H1 (cell line): ENCODE results near the gene EEF1G. TPM values are rescaled to one million over a fixed set of nuclear protein-coding genes. Genes with fewer than 3 reads are reported as not detected.

ENCODE experiments used
- CTCF ChIA-PET: fragments of 300-600 bp; sonication (Branson Sonifier 250); formaldehyde crosslinking; loops from one replicate; lab custom pipeline; 2021; ENCODE audit not compliant: partially characterized antibody; lab: Charles Lee
- POLR2A ChIA-PET: fragments of 300-600 bp; sonication (Branson Sonifier 250); formaldehyde crosslinking; loops from one replicate; lab custom pipeline; 2021; ENCODE audit warnings: inconsistent platforms; ENCODE audit not compliant: partially characterized antibody; lab: Charles Lee
- DNase-seq, 2 experiments: peaks; one replicate each; pipeline versions ENCODE4 v3.0.0 to v3.0.0-alpha.2; 2010 to 2022; ENCODE audit warnings: low spot score in 2 of 2, low read depth in 1 of 2, mixed read lengths in 1 of 2
- FAIRE-seq: peaks from 2 replicates; lab custom pipeline; 2011; peaks lifted over from hg19 to GRCh38; lab: Jason Lieb, UNC
- H2AFZ ChIP-seq: 2 replicates; pipeline ENCODE4 v1.8.1; 2012; ENCODE audit warnings: low read length, inconsistent platforms
- H2AK5ac ChIP-seq: 2 replicates; pipeline ENCODE4 v1.6.1; 2013; ENCODE audit warnings: low read depth, low read length
- H2BK120ac ChIP-seq: replicated peaks from 2 replicates; pipeline ENCODE3; 2013; ENCODE audit warnings: low read depth, low read length, inconsistent platforms
- H2BK12ac ChIP-seq: 2 replicates; pipeline ENCODE4 v1.6.1; 2013; ENCODE audit warnings: low read depth, low read length
- H2BK15ac ChIP-seq: 2 replicates; pipeline ENCODE4 v1.6.1; 2013; ENCODE audit warnings: low read length
- H2BK20ac ChIP-seq: 2 replicates; pipeline ENCODE4 v1.6.1; 2013; ENCODE audit warnings: low read length
- H2BK5ac ChIP-seq: 2 replicates; pipeline ENCODE4 v1.6.1; 2013; ENCODE audit warnings: low read depth, low read length
- H3K14ac ChIP-seq: 2 replicates; pipeline ENCODE4 v1.6.1; 2013; ENCODE audit warnings: inconsistent platforms; ENCODE audit not compliant: insufficient read length
- H3K18ac ChIP-seq: 2 replicates; pipeline ENCODE4 v1.6.1; 2013; ENCODE audit warnings: low read length; ENCODE audit errors: extremely low read depth
- H3K23ac ChIP-seq: 2 replicates; pipeline ENCODE4 v1.6.1; 2013; ENCODE audit warnings: inconsistent platforms; ENCODE audit not compliant: insufficient read length
- H3K23me2 ChIP-seq: 2 replicates; pipeline ENCODE4 v1.6.1; 2013; ENCODE audit warnings: low read depth, low read length
- H3K27ac ChIP-seq: 2 replicates; pipeline ENCODE4 v1.6.1; 2011; ENCODE audit warnings: low read depth, low read length, inconsistent platforms
- H3K27me3 ChIP-seq, 4 experiments: replicated peaks in 1 of 4; 1 replicate in 1 of 4; 2 replicates in 3 of 4; pipeline versions ENCODE4 v1.6.1 to v1.8.1; 2011 to 2013; ENCODE audit warnings: low read length in 3 of 4, mild to moderate bottlenecking in 3 of 4, inconsistent platforms in 2 of 4, mixed read lengths in 2 of 4, moderate library complexity in 1 of 4; ENCODE audit not compliant: control insufficient read depth in 3 of 4, insufficient read depth in 3 of 4; ENCODE audit errors: extremely low read depth in 1 of 4
- H3K36me3 ChIP-seq, 4 experiments: 2 replicates each; pipeline versions ENCODE4 v1.6.1 to v1.8.1; 2011 to 2013; ENCODE audit warnings: mild to moderate bottlenecking in 4 of 4, low read length in 3 of 4, moderate library complexity in 2 of 4, control low read depth in 1 of 4, inconsistent platforms in 1 of 4; ENCODE audit not compliant: insufficient read depth in 4 of 4, control insufficient read depth in 2 of 4
- H3K4ac ChIP-seq: replicated peaks from 2 replicates; pipeline ENCODE3; 2013; ENCODE audit warnings: low read length, low read depth, mixed read lengths, inconsistent platforms; ENCODE audit not compliant: insufficient read length
- H3K4me1 ChIP-seq, 4 experiments: replicated peaks in 1 of 4; 1 replicate in 1 of 4; 2 replicates in 3 of 4; pipeline versions ENCODE4 v1.6.1 to v1.8.1; 2011 to 2013; ENCODE audit warnings: low read length in 3 of 4, inconsistent platforms in 2 of 4, mixed read lengths in 1 of 4; ENCODE audit not compliant: insufficient read depth in 4 of 4, control insufficient read depth in 3 of 4
- H3K4me2 ChIP-seq, 2 experiments: 2 replicates each; pipeline versions ENCODE4 v1.6.1 to v1.8.1; 2011 to 2013; ENCODE audit warnings: low read depth in 2 of 2, low read length in 2 of 2, control low read depth in 1 of 2, inconsistent platforms in 1 of 2, mild to moderate bottlenecking in 1 of 2; ENCODE audit not compliant: insufficient read depth in 1 of 2
- H3K4me3 ChIP-seq, 4 experiments: fragments of 200-600, 300-600 bp in 1 of 4; sonication (generic), shearing (Covaris generic), sonication (Bioruptor Twin) in 1 of 4; 2 replicates each; pipeline versions ENCODE4 v1.5.1 to v1.8.1; 2011 to 2016; ENCODE audit warnings: low read length in 4 of 4, low read depth in 3 of 4, control low read depth in 2 of 4, inconsistent platforms in 2 of 4, mild to moderate bottlenecking in 2 of 4, mixed read lengths in 1 of 4, moderate library complexity in 1 of 4; ENCODE audit not compliant: insufficient read depth in 2 of 4; ENCODE audit errors: extremely low read depth in 1 of 4
- H3K56ac ChIP-seq: replicated peaks from 2 replicates; pipeline ENCODE3; 2013; ENCODE audit warnings: low read depth, mild to moderate bottlenecking, mixed read lengths, low read length, inconsistent platforms; ENCODE audit not compliant: insufficient read length
- H3K79me1 ChIP-seq: 2 replicates; pipeline ENCODE4 v1.6.1; 2013; ENCODE audit warnings: low read depth, low read length, control low read depth
- H3K79me2 ChIP-seq, 2 experiments: 2 replicates each; pipeline versions ENCODE4 v1.6.1 to v1.8.1; 2012 to 2013; ENCODE audit warnings: low read length in 2 of 2, mild to moderate bottlenecking in 2 of 2, inconsistent platforms in 1 of 2; ENCODE audit not compliant: insufficient read depth in 2 of 2, control insufficient read depth in 1 of 2
- H3K9ac ChIP-seq, 4 experiments: replicated peaks in 1 of 4; 1 replicate in 1 of 4; 2 replicates in 3 of 4; pipeline versions ENCODE4 v1.6.1 to v1.8.1; 2011 to 2013; ENCODE audit warnings: low read depth in 3 of 4, low read length in 3 of 4, control low read depth in 2 of 4, mild to moderate bottlenecking in 2 of 4, moderate library complexity in 2 of 4, inconsistent platforms in 1 of 4; ENCODE audit errors: extremely low read depth in 1 of 4
- H3K9me3 ChIP-seq, 2 experiments: 2 replicates each; pipeline versions ENCODE4 v1.6.1 to v1.8.1; 2012 to 2013; ENCODE audit warnings: mild to moderate bottlenecking in 2 of 2, moderate library complexity in 2 of 2, control low read depth in 1 of 2, inconsistent platforms in 1 of 2, low read depth in 1 of 2, low read length in 1 of 2, mixed read lengths in 1 of 2; ENCODE audit not compliant: insufficient read depth in 2 of 2
- H4K20me1 ChIP-seq, 2 experiments: replicated peaks in 1 of 2; 2 replicates each; pipeline versions ENCODE3 to v1.8.1; 2011 to 2013; ENCODE audit warnings: inconsistent platforms in 2 of 2, low read length in 2 of 2, mild to moderate bottlenecking in 1 of 2; ENCODE audit not compliant: insufficient read depth in 2 of 2, control insufficient read depth in 1 of 2
- H4K5ac ChIP-seq: 2 replicates; pipeline ENCODE4 v1.6.1; 2013; ENCODE audit warnings: low read length, low read depth, mixed read lengths, inconsistent platforms; ENCODE audit not compliant: insufficient read length
- H4K8ac ChIP-seq: 2 replicates; pipeline ENCODE4 v1.8.0; 2013; ENCODE audit warnings: mild to moderate bottlenecking, moderate library complexity, low read length, inconsistent platforms; ENCODE audit not compliant: insufficient read depth; ENCODE audit errors: extremely low read depth
- H4K91ac ChIP-seq: replicated peaks from 2 replicates; pipeline ENCODE3; 2013; ENCODE audit warnings: low read length, mixed read lengths, inconsistent platforms; ENCODE audit not compliant: insufficient read length
- BACH1 ChIP-seq: IDR thresholded peaks from 2 replicates; pipeline ENCODE4 v1.6.1; 2012; ENCODE audit warnings: low read length, improper control_type of control experiment
- RXRA ChIP-seq: IDR thresholded peaks from 2 replicates; pipeline ENCODE4 v1.6.1; 2011; ENCODE audit warnings: low read depth, mild to moderate bottlenecking, low read length, moderate library complexity; ENCODE audit not compliant: insufficient read depth
- SUZ12 ChIP-seq: fragments of 200-600 bp; sonication (generic); IDR thresholded peaks from 2 replicates; pipeline ENCODE4 v1.6.1; 2012; ENCODE audit warnings: mild to moderate bottlenecking, inconsistent platforms, low read length, moderate library complexity, mixed read lengths
- TEAD4 ChIP-seq: IDR thresholded peaks from 2 replicates; pipeline ENCODE4 v1.6.1; 2012; ENCODE audit warnings: low read depth, low read length, inconsistent platforms, mixed read lengths
- WGBS, 2 experiments: shearing (Covaris generic) in 1 of 2; methylation state at CpG; one replicate each; pipeline versions ENCODE4 v1.1.6 to v1.1.7; 2013 to 2015; ENCODE audit warnings: low lambda C conversion rate in 2 of 2, mixed read lengths in 2 of 2, inconsistent platforms in 1 of 2, low coverage in 1 of 2, missing lambda C conversion rate in 1 of 2; ENCODE audit not compliant: insufficient replicate concordance in 2 of 2, insufficient coverage in 1 of 2, insufficient read length in 1 of 2; ENCODE audit errors: extremely low coverage in 1 of 2, missing lambda C conversion rate in 1 of 2; 5-methylcytosine and 5-hydroxymethylcytosine counted together
- polyA plus RNA-seq, 7 experiments: library from polyadenylated mRNA; depleted of rRNA in 3 of 7; stranded (reverse) in 5 of 7; unstranded in 2 of 7; fragments of >200 nt in 5 of 7; fragments of 200-250 nt in 2 of 7; gene quantifications; 1 replicate in 5 of 7; 2 replicates in 1 of 7; 4 replicates in 1 of 7; pipeline versions ENCODE4 v1.2.1 to v1.2.3, GENCODE V29; 2011 to 2013; ENCODE audit warnings: missing spikeins in 2 of 7, mixed read lengths in 2 of 7
- total RNA-seq: library from RNA; stranded (reverse); fragmentation: NEBNext Ultra II Directional; extraction: Animal tissue kit (Norgen Biotek cat#: 25700); gene quantifications from 2 replicates; pipeline ENCODE4 v1.2.1, GENCODE V29; 2021
- TF ChIP-seq, protein P1 (sequence below), 3 experiments: IDR thresholded peaks; 1 replicate in 2 of 3; 2 replicates in 1 of 3; pipeline versions ENCODE4 v1.5.1 to v1.6.1; 2011; ENCODE audit warnings: low read length in 3 of 3, mild to moderate bottlenecking in 3 of 3, inconsistent platforms in 2 of 3, low read depth in 1 of 3, moderate library complexity in 1 of 3; ENCODE audit not compliant: insufficient read depth in 1 of 3; ENCODE audit errors: control extremely low read depth in 1 of 3

Gene EEF1G
- total and polyA plus RNA-seq, 2 of the 8 experiments (the other 6 are each of a cell fraction or from before 2014, with no cell fraction given) = 1,627 to 1,996 TPM

- peaks cover 0 to 4% (median 0%) of the 10 kb centered on the region in 4 experiments; a peak in 1 of 8 replicates for H3K36me3 ChIP-seq
- no peaks in the 10 kb centered on the region for H3K9me3 ChIP-seq
- no peak overlapping the region for H4K5ac ChIP-seq
- no peaks in the 10 kb centered on the region; a peak in 2 of 7 replicates for H3K27me3 ChIP-seq
- H3K79me1 ChIP-seq = no peaks in the 10 kb centered on the region
- no peak overlapping the region for H2BK120ac ChIP-seq
- H4K8ac ChIP-seq = no peak overlapping the region
- H3K23ac ChIP-seq = no peak overlapping the region
- no peak overlapping the region for H3K4ac ChIP-seq
- no peak overlapping the region for H2BK5ac ChIP-seq
- peak overlapping the region in 1 of 2 experiments; percentile 38; a peak in 2 of 4 replicates for H3K4me2 ChIP-seq
- H3K27ac ChIP-seq = no peak overlapping the region
- no peak overlapping the region for H4K91ac ChIP-seq
- no peak overlapping the region for H3K4me3 ChIP-seq
- H2AFZ ChIP-seq = no peak overlapping the region
- H3K56ac ChIP-seq = no peak overlapping the region
- no peak overlapping the region for H2BK15ac ChIP-seq
- POLR2A ChIA-PET = interaction anchor here (0.7 to 1.1 kb wide), 3 partner anchors 16 to 54 kb away, joined by 3 to 4 read pairs (median 3); no protein-coding TSS in a partner anchor
- no peaks in the 10 kb centered on the region for H4K20me1 ChIP-seq
- H2BK12ac ChIP-seq = no peak overlapping the region
- DNase-seq (no peak), FAIRE-seq (no peak)
- 74% methylated on average over 21 of the region's 21 CpGs; no CpG with 5 or more reads in 1 of the 2 experiments for WGBS, 2 experiments
- no peak overlapping the region for H3K9ac ChIP-seq
- H2AK5ac ChIP-seq = no peak overlapping the region
- H3K14ac ChIP-seq = no peak overlapping the region
- H2BK20ac ChIP-seq = no peak overlapping the region
- peaks cover 0 to 9% (median 4%) of the 10 kb centered on the region in 4 experiments; a peak in 5 of 7 replicates for H3K4me1 ChIP-seq
- no peak overlapping the region; the same call in 1 of the 2 replicates for H3K18ac ChIP-seq
- no peaks in the 10 kb centered on the region for H3K23me2 ChIP-seq
- no peaks in the 10 kb centered on the region; a peak in 1 of 4 replicates for H3K79me2 ChIP-seq
- CTCF ChIA-PET = interaction anchor here (0.9 to 5.3 kb wide), 8 partner anchors 21 to 144 kb away, joined by 3 to 27 read pairs (median 3); no protein-coding TSS in a partner anchor
- TF ChIP-seq SUZ12 = no peak
- no peak for TF ChIP-seq RXRA
- TF ChIP-seq, protein P1, sequence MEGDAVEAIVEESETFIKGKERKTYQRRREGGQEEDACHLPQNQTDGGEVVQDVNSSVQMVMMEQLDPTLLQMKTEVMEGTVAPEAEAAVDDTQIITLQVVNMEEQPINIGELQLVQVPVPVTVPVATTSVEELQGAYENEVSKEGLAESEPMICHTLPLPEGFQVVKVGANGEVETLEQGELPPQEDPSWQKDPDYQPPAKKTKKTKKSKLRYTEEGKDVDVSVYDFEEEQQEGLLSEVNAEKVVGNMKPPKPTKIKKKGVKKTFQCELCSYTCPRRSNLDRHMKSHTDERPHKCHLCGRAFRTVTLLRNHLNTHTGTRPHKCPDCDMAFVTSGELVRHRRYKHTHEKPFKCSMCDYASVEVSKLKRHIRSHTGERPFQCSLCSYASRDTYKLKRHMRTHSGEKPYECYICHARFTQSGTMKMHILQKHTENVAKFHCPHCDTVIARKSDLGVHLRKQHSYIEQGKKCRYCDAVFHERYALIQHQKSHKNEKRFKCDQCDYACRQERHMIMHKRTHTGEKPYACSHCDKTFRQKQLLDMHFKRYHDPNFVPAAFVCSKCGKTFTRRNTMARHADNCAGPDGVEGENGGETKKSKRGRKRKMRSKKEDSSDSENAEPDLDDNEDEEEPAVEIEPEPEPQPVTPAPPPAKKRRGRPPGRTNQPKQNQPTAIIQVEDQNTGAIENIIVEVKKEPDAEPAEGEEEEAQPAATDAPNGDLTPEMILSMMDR (IDR thresholded peaks at IDR 0.05; ENCODE audit: control extremely low read depth in 1 of 3, insufficient read depth in 1 of 3, low read depth in 1 of 3, low read length in 3 of 3) = no peak
- TF ChIP-seq TEAD4 = no peak
- TF ChIP-seq BACH1 = no peak
Observed at GRCh38 chr11:62536301-62536957, 37.3 kb downstream of the EEF1G start.
